HepG2 (cell line): ENCODE data around the gene PSMG3. TPM values are rescaled to one million over a fixed set of nuclear protein-coding genes. Genes with fewer than 3 reads are reported as not detected.

Experiments used
- ATF3 ChIP-seq: sonication (generic); formaldehyde crosslinking; IDR thresholded peaks from 2 replicates; pipeline ENCODE4 v1.4.0; 2020; ENCODE audit warnings: missing genetic modification reagents
- CCDC6 ChIP-seq: sonication (generic); formaldehyde crosslinking; IDR thresholded peaks from 2 replicates; pipeline ENCODE4 v1.8.1; 2022; ENCODE audit warnings: mild to moderate bottlenecking, missing genetic modification reagents, moderate library complexity
- CEBPB ChIP-seq: IDR thresholded peaks from 2 replicates; pipeline ENCODE4 v1.6.1; 2011; ENCODE audit warnings: low read depth, low read length, improper control_type of control experiment, borderline replicate concordance
- JARID2 ChIP-seq: sonication (generic); formaldehyde crosslinking; IDR thresholded peaks from 2 replicates; pipeline ENCODE4 v1.8.1; 2023; ENCODE audit warnings: missing genetic modification reagents, inconsistent platforms; ENCODE audit not compliant: insufficient replicate concordance
- MXD4 ChIP-seq: IDR thresholded peaks from 2 replicates; pipeline ENCODE4 v1.6.1; 2016; ENCODE audit warnings: mild to moderate bottlenecking, missing biosample characterization, missing genetic modification reagents
- POGK ChIP-seq: sonication (generic); formaldehyde crosslinking; conservative IDR thresholded peaks from 2 replicates; pipeline ENCODE4 v1.8.0; 2022; ENCODE audit warnings: mild to moderate bottlenecking, moderate library complexity, missing genetic modification reagents
- REST ChIP-seq, 2 experiments: IDR thresholded peaks; 2 replicates each; pipeline ENCODE4 v1.6.1; 2011 to 2012; ENCODE audit warnings: low read length in 2 of 2, borderline replicate concordance in 1 of 2, low read depth in 1 of 2, mild to moderate bottlenecking in 1 of 2, moderate library complexity in 1 of 2
- SNAPC5 ChIP-seq: sonication (generic); formaldehyde crosslinking; IDR thresholded peaks from 2 replicates; pipeline ENCODE4 v1.8.1; 2023; ENCODE audit warnings: mild to moderate bottlenecking, missing genetic modification reagents, borderline replicate concordance
- ZKSCAN8 ChIP-seq: IDR thresholded peaks from 2 replicates; pipeline ENCODE4 v1.6.1; 2016; ENCODE audit warnings: borderline replicate concordance, missing genetic modification reagents, missing compliant biosample characterization
- ZNF432 ChIP-seq: sonication (generic); formaldehyde crosslinking; IDR thresholded peaks from 2 replicates; pipeline ENCODE4 v1.5.0; 2020; ENCODE audit warnings: missing genetic modification reagents, mild to moderate bottlenecking, borderline replicate concordance
- ZNF614 ChIP-seq: IDR thresholded peaks from 2 replicates; pipeline ENCODE4 v1.6.1; 2018; ENCODE audit warnings: missing biosample characterization, missing genetic modification reagents, inconsistent platforms, borderline replicate concordance
- ZNF619 ChIP-seq: sonication (generic); formaldehyde crosslinking; IDR thresholded peaks from 2 replicates; pipeline ENCODE4 v1.4.0; 2020; ENCODE audit warnings: mild to moderate bottlenecking, missing genetic modification reagents
- ZSCAN31 ChIP-seq: sonication (generic); formaldehyde crosslinking; IDR thresholded peaks from 2 replicates; pipeline ENCODE4 v1.5.0; 2020; ENCODE audit warnings: low read depth, mild to moderate bottlenecking, missing genetic modification reagents
- polyA plus RNA-seq, 8 experiments: library from polyadenylated mRNA; depleted of rRNA in 3 of 8; stranded (reverse) in 7 of 8; unstranded in 1 of 8; fragments of >200 nt; fragmentation: Illumina TruSeq in 4 of 8; extraction: Trizol in 4 of 8; gene quantifications; 2 replicates each; pipeline versions ENCODE4 v1.2.1 to v1.2.3, GENCODE V29; 2011 to 2016; ENCODE audit warnings: low read depth in 4 of 8, missing spikeins in 1 of 8, mixed read lengths in 1 of 8; ENCODE audit not compliant: insufficient read depth in 1 of 8
- total RNA-seq, 5 experiments: library from RNA; depleted of rRNA; stranded (reverse); fragments of >200 nt; fragmentation: Illumina TruSeq; extraction: Trizol; gene quantifications; 2 replicates each; pipeline ENCODE4 v1.2.3, GENCODE V29; 2016; ENCODE audit warnings: low read depth in 1 of 5
- TF ChIP-seq, protein P1 (sequence below): sonication (generic); formaldehyde crosslinking; IDR thresholded peaks from 2 replicates; pipeline ENCODE4 v1.8.1; 2023; ENCODE audit warnings: mild to moderate bottlenecking, inconsistent platforms, moderate library complexity, missing genetic modification reagents, borderline replicate concordance
- TF ChIP-seq, protein P2 (sequence below): sonication (generic); formaldehyde crosslinking; IDR thresholded peaks from 2 replicates; pipeline ENCODE4 v1.5.0; 2020; ENCODE audit warnings: mild to moderate bottlenecking, missing genetic modification reagents
- TF ChIP-seq, protein P3 (sequence below): sonication (generic); formaldehyde crosslinking; IDR thresholded peaks from 2 replicates; pipeline ENCODE4 v1.5.0; 2020; ENCODE audit warnings: missing genetic modification reagents

The PSMG3 gene
- total and polyA plus RNA-seq, 2 of the 13 experiments (the other 11 are each of a cell fraction or from before 2014, with no cell fraction given), result 29.6 to 48.4 TPM

- TF ChIP-seq REST (IDR thresholded peaks at IDR 0.05; ENCODE audit: borderline replicate concordance in 1 of 2, low read depth in 1 of 2, low read length in 2 of 2) (no peak), JARID2 (CRISPR knock-in tag) (no peak), CCDC6 (CRISPR knock-in tag) (no peak), CEBPB (no peak), ZKSCAN8 (CRISPR knock-in tag) (no peak), ATF3 (CRISPR knock-in tag) (peak; percentile 78), ZNF432 (CRISPR knock-in tag) (no peak), ZNF619 (CRISPR knock-in tag) (no peak), MXD4 (no peak; the same call in 1 of the 2 replicates), ZNF614 (peak; percentile 46; the same call in 1 of the 2 replicates), ZSCAN31 (CRISPR knock-in tag) (no peak; the same call in 1 of the 2 replicates), POGK (CRISPR knock-in tag) (no peak), SNAPC5 (no peak)
- TF ChIP-seq, protein P1, sequence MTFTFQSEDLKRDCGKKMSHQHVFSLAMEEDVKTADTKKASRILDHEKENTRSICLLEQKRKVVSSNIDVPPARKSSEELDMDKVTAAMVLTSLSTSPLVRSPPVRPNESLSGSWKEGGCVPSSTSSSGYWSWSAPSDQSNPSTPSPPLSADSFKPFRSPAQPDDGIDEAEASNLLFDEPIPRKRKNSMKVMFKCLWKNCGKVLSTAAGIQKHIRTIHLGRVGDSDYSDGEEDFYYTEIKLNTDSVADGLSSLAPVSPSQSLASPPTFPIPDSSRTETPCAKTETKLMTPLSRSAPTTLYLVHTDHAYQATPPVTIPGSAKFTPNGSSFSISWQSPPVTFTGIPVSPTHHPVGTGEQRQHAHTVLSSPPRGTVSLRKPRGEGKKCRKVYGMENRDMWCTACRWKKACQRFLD (CRISPR knock-in tag), result no peak
- TF ChIP-seq, protein P2, sequence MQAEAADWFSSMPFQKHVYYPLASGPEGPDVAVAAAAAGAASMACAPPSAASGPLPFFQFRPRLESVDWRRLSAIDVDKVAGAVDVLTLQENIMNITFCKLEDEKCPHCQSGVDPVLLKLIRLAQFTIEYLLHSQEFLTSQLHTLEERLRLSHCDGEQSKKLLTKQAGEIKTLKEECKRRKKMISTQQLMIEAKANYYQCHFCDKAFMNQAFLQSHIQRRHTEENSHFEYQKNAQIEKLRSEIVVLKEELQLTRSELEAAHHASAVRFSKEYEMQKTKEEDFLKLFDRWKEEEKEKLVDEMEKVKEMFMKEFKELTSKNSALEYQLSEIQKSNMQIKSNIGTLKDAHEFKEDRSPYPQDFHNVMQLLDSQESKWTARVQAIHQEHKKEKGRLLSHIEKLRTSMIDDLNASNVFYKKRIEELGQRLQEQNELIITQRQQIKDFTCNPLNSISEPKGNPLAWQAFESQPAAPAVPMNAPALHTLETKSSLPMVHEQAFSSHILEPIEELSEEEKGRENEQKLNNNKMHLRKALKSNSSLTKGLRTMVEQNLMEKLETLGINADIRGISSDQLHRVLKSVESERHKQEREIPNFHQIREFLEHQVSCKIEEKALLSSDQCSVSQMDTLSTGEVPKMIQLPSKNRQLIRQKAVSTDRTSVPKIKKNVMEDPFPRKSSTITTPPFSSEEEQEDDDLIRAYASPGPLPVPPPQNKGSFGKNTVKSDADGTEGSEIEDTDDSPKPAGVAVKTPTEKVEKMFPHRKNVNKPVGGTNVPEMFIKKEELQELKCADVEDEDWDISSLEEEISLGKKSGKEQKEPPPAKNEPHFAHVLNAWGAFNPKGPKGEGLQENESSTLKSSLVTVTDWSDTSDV (CRISPR knock-in tag), result no peak
- TF ChIP-seq, protein P3, sequence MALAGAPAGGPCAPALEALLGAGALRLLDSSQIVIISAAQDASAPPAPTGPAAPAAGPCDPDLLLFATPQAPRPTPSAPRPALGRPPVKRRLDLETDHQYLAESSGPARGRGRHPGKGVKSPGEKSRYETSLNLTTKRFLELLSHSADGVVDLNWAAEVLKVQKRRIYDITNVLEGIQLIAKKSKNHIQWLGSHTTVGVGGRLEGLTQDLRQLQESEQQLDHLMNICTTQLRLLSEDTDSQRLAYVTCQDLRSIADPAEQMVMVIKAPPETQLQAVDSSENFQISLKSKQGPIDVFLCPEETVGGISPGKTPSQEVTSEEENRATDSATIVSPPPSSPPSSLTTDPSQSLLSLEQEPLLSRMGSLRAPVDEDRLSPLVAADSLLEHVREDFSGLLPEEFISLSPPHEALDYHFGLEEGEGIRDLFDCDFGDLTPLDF (CRISPR knock-in tag), result no peak
Observed at GRCh38 chr7:1555046-1555812, 14.6 kb downstream of the PSMG3 start (continued).
